Mucosa of rectum (tissue), 2 donors: Measurements from ENCODE around the gene FUT1.
A peak's percentile ranks its signal among the peaks of the same experiment; 100 is the strongest.

Experiments
- H3K27ac ChIP-seq, 2 donors: one replicate each; pipeline ENCODE4 v1.7.0; 2013; ENCODE audit warnings: inconsistent platforms in 2 of 2, low read depth in 2 of 2, low read length in 2 of 2
- H3K27me3 ChIP-seq, 2 donors: one replicate each; pipeline ENCODE4 v1.7.0; 2013; ENCODE audit warnings: low read length in 2 of 2; ENCODE audit not compliant: control insufficient read depth in 2 of 2, insufficient read depth in 2 of 2
- H3K36me3 ChIP-seq, 2 donors: one replicate each; pipeline ENCODE4 v1.7.0; 2013; ENCODE audit warnings: low read length in 2 of 2; ENCODE audit not compliant: control insufficient read depth in 2 of 2, insufficient read depth in 2 of 2
- H3K4me1 ChIP-seq, 2 donors: one replicate each; pipeline ENCODE4 v1.7.0; 2013; ENCODE audit warnings: low read length in 2 of 2, mild to moderate bottlenecking in 1 of 2; ENCODE audit not compliant: control insufficient read depth in 2 of 2, insufficient read depth in 2 of 2
- H3K4me3 ChIP-seq, 2 donors: one replicate each; pipeline ENCODE4 v1.7.0; 2013; ENCODE audit warnings: low read length in 2 of 2
- H3K9ac ChIP-seq, 2 donors: one replicate each; pipeline ENCODE4 v1.7.0; 2013; ENCODE audit warnings: low read length in 2 of 2, low read depth in 1 of 2, mild to moderate bottlenecking in 1 of 2
- H3K9me3 ChIP-seq, 2 donors: one replicate each; pipeline ENCODE4 v1.7.0; 2013; ENCODE audit warnings: low read length in 2 of 2; ENCODE audit not compliant: control insufficient read depth in 2 of 2
- donor health status: healthy.
- donor health status: Normal muscosa, but diverticular disease.

The FUT1 gene

DNA sequence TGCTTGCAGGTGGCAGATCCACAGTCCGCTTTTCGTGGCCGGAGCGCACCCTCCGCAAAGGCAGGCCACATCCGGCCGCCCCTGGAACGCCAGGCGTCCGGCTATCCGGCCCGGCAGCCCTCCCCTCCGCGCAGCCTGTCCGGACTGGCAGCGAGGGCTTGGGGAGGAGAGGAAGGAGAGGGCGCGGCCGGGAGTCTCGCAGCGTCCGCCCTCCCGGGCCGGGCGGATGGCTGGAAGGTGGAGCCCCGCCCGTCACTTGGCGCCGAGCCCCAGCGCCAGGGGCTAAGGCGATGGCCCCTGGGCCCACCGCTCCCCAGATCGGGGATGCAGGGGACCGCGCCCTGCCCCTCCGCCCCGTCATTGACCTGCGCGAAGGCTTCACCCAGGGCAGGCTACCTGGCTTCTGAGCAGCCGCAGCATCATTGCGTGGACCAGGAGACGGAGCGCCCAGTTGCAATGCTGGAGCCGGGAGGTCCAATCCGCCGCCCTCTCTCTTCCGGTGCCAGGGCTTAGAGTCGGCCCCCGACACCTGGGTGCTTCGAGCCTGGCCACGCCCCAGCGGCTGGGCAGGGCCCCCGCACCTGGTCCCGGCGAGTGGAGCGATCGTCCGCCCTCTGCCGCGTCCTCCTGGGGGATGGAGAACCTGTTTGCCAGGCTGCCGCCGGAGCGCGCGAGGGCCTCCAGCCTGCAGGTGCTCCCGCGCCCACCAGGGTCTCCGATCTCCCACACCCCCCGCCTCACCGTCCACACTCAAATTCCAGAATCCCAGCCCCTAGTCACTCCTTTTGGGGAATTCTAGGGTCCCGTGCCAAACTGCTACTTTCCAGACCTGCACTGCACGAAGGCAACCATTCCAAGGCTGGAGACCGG lies at the start of gene FUT1:
TSS of gene FUT1 (minus strand) at position 146 of the 870 bp plus-strand sequence. CDS start 1,360 bp downstream, outside the sequence.
- H3K9ac ChIP-seq: peak within 1 kb of the TSS in 1 of 2 donors; percentile 43
- H3K27ac ChIP-seq: no peak within 1 kb of the TSS
- no peaks in the 10 kb centered on the region for H3K9me3 ChIP-seq
- no peaks in the 10 kb centered on the region for H3K36me3 ChIP-seq
- H3K27me3 ChIP-seq: peaks cover 9 to 12% of the 10 kb centered on the region in 2 donors
- peak within 1 kb of the TSS; percentile 43 to 49 for H3K4me3 ChIP-seq
- H3K4me1 ChIP-seq: peaks cover 8 to 11% of the 10 kb centered on the region in 2 donors

DNA sequence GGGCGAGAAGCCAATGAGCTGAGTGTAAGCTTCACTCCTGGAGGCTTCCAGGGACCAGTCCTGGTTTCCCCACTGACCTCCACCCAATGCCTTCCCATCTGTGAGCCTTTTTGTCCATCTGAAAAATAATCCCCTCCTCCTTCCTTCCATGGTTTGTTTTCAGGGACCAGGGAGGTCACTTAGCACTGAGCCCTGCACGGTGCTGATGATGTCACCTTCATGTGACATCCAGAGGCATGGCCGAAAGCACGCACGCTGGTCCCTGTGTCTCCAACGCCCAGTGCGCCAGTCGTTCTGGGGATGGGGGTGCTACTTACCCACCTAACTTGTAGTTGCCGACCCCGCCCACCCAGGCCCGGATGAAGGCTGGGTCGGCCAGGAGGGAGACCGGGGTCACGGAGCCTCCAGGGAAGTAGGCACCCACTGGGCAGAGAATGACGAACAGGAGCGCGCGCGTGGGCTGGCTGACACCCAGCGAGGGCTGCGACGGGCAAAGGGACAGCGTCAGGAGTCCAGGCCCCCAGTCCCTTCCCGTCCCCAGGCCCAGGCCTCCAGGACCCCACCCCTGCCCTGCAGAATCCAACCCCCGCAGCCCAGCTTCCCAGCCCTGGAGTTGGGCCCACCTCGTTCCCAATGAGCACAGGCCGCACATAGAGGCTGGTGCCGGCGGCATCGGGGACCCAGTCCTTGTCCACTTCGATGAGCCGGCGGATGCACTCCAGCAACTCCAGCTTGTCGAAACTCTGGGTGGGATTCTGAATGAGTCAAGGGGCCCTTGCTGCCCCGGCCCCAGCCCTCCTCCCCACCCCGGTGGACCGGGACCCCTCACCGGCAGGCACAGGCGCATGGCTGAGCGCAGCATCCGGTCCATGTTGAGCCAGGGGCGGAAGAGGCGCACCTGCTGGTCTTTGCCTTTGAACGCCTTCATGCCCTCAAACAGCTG lies 47.2 kb upstream of the FUT1 start:
- no peaks in the 10 kb centered on the region for H3K9me3 ChIP-seq
- peaks cover 2 to 3% of the 10 kb centered on the region in 2 donors for H3K4me1 ChIP-seq
- H3K9ac ChIP-seq: no peak overlapping the region
- H3K4me3 ChIP-seq: no peak overlapping the region
- H3K27me3 ChIP-seq: no peaks in the 10 kb centered on the region
- no peak overlapping the region for H3K27ac ChIP-seq
- peaks cover 0 to 6% of the 10 kb centered on the region in 2 donors for H3K36me3 ChIP-seq

DNA sequence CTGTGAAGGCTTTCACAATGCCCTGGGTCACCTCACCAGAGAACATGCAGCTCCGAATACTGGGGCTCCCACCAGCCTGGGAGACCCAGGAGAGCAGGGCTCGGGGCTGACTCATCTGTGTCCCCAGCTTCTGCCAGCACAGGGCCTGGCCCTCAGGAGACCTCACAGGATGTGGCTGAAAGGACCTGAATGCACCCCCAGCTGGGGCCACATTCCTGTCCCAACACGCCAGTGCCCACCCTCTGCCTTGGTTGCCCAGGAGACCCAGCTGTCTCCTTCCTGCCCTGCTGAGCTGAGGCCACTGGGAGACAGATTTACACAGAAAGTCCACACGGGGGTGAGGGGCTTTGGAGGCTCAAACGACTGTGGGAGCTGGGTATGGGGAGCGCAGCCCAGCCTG lies 46.5 kb upstream of the FUT1 start:
- Histone ChIP-seq H3K4me1 (peaks cover 2 to 3% of the 10 kb centered on the region in 2 donors), H3K9me3 (no peaks in the 10 kb centered on the region), H3K36me3 (peaks cover 0 to 6% of the 10 kb centered on the region in 2 donors), H3K27ac (no peak overlapping the region), H3K27me3 (no peaks in the 10 kb centered on the region), H3K4me3 (no peak overlapping the region), H3K9ac (no peak overlapping the region)

DNA sequence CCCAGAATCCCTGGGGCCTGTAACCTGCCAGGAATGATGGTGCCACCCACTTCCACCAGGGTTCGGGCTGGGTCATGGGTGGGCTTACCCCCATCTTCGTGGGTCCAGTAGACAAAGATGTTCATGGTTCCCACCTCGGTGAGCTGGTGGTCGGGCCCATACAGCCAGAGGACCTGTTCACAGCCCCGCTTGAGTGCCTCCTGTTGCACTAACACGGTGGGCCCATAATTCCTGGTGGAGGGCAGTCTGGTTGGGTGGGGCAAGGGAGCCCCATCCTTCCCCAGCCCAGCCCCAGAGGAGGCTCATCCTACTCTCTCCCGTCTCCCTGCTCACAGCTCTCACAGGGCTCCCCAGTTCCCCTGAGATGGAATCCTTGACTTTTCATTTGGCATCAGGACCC lies 44.7 kb upstream of the FUT1 start:
- H3K27me3 ChIP-seq: no peaks in the 10 kb centered on the region
- peaks cover 0 to 6% of the 10 kb centered on the region in 2 donors for H3K36me3 ChIP-seq
- H3K27ac ChIP-seq: no peak overlapping the region
- H3K4me1 ChIP-seq: peaks cover 2 to 3% of the 10 kb centered on the region in 2 donors
- no peak overlapping the region for H3K4me3 ChIP-seq
- H3K9ac ChIP-seq: no peak overlapping the region
- no peaks in the 10 kb centered on the region for H3K9me3 ChIP-seq

DNA sequence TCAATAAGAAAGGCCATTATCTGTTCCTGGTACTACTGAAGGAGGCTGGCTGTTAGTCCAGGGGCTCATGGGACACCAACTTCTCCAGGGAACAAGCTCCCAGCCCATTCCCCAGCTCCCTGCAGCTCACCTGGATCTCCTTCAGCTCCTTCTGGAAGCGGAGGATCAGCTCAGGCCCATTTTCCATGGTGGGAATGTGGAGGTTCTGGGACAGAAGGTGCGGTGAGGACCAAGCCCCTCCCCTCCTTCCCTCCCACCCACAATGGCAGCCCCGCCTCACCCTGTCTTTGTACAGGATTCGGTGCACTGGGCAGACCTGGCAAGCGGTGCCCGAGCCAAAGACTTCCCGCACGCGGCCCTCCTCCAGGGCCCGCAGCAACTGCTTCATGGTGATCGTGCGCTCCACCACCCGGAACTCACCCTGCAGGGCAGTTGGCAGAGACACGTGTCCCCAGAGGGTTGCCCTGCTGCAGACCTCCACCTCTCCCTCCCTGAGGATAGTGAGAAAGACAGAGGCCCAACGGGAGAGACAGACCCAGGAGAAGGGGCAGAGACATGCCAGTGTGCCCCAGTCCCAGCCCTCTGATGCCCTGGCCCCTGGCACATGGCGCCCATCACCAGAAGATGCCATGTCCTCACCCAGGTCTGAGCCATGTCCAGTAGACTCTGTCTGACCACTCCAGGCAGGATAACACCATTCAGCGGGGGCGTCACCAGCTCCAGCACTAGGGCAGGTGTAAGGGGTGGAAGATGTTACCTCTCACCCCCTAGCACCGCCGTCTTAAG lies 44.0 kb upstream of the FUT1 start:
- H3K27ac ChIP-seq: peak overlapping the region in 1 of 2 donors; percentile 54

DNA sequence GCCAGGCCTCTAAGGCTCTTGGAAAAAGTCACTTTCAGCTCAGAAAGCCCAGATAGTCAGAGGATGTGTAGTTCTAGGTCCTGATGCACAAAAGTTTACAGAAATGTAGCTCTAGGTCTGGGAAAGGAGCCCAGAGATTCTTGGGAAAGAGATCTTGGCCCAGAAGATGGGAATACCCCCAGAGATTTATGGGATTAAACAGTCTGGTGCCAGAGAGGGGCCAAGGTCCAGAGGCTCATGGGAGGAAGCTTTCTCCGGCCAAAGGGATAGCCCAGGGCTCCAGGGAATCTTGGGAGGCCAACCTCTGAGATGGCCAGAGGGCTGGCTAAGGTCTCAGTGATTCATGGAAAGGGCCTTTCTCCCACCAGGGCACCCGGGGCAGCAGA lies 43.2 kb upstream of the FUT1 start:
- Histone ChIP-seq H3K9ac (no peak overlapping the region), H3K36me3 (peaks cover 0 to 6% of the 10 kb centered on the region in 2 donors), H3K4me3 (no peak overlapping the region), H3K9me3 (no peaks in the 10 kb centered on the region), H3K27ac (peak overlapping the region; percentile 54 to 67), H3K27me3 (no peaks in the 10 kb centered on the region), H3K4me1 (peaks cover 2 to 3% of the 10 kb centered on the region in 2 donors)

More for the DNA sequence above, 44.0 kb upstream of the FUT1 start:
- Histone ChIP-seq H3K9ac (no peak overlapping the region), H3K36me3 (peaks cover 0 to 6% of the 10 kb centered on the region in 2 donors), H3K4me3 (no peak overlapping the region), H3K27me3 (no peaks in the 10 kb centered on the region), H3K4me1 (peaks cover 2 to 3% of the 10 kb centered on the region in 2 donors), H3K9me3 (no peaks in the 10 kb centered on the region)

DNA sequence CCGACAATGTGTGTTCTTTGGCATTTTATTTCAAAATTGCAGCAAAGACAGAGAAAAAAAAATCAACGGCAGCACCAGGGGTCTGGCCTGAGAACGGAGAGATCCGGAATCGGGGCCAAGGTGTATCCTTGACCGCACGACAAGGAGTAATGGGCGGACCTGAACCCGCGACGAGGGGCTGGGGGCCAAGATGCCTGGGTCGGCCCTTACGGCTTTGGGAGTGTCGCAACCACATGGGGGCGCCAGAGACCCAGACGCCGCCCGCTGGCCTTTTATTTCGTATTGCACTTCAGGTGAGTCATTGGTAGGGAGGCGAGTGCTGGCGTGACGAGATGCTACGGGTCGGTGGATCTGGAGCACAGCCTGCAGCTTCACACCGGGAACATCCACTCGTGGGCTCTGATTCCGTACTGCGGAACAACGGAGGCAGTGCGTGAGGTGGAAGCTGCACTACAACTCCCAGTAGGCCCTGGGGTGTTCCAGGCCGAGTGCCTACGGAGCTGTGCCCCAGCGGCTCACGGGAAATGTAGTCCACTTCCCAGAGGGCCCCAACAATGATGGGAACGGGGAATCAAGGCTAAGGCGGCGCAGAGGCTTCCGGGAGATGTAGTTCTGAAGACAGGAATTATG lies 42.7 kb upstream of the FUT1 start:
- Histone ChIP-seq H3K27me3 (no peaks in the 10 kb centered on the region), H3K36me3 (peaks cover 0 to 6% of the 10 kb centered on the region in 2 donors), H3K4me3 (peak overlapping the region; percentile 80 to 84), H3K9me3 (no peaks in the 10 kb centered on the region), H3K9ac (peak overlapping the region in 1 of 2 donors; percentile 70), H3K4me1 (peaks cover 2 to 3% of the 10 kb centered on the region in 2 donors), H3K27ac (peak overlapping the region; percentile 59 to 67)

DNA sequence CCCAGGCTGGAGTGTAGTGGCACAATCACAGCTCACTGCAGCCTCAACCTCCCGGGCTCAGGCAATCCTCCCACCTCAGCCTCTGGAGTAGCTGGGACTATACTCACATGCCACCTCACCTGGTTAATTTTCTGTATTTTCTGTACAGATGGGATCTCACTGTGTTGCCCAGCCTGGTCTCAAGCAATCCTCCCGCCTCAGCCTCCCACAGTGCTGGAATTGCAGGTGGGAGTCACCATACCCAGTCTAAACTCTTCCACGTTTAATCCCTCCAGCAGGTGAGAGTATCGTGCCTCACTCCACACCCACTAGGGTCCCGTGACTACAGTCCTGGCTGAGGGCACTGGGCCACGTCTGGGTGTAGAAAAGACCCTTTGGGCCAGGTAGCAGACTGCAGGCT lies 41.9 kb upstream of the FUT1 start:
- Histone ChIP-seq H3K36me3 (peaks cover 0 to 4% of the 10 kb centered on the region in 2 donors), H3K9ac (no peak overlapping the region), H3K4me3 (no peak overlapping the region), H3K4me1 (peaks cover 2 to 3% of the 10 kb centered on the region in 2 donors), H3K27ac (no peak overlapping the region), H3K9me3 (no peaks in the 10 kb centered on the region), H3K27me3 (no peaks in the 10 kb centered on the region)

DNA sequence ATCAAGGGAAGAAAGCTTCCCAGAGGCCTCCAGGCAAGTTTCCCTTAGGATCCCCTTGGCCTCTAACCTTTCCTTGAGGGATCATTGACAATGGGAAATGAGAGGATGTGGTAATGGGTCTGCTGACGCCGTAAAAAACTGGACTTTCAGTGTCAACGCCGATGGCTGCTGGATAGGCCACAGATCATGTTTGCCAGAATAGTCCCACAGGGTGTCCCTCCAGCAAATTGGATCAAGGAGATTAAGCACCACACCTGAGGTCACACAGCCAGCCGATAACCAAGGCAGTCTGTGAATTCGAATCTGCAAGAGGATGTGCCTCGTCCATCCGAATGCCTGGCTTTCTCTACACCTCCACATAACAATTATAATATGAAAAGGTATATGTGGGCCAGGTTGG lies 40.8 kb upstream of the FUT1 start:
- no peaks in the 10 kb centered on the region for H3K27me3 ChIP-seq
- H3K4me3 ChIP-seq: no peak overlapping the region
- H3K4me1 ChIP-seq: peaks cover 2 to 3% of the 10 kb centered on the region in 2 donors
- no peak overlapping the region for H3K9ac ChIP-seq
- H3K27ac ChIP-seq: no peak overlapping the region
- no peaks in the 10 kb centered on the region for H3K9me3 ChIP-seq
- no peaks in the 10 kb centered on the region for H3K36me3 ChIP-seq
